ENCODE data around the gene PTPRU. TPM values are rescaled to one million over a fixed set of nuclear protein-coding genes. Genes with fewer than 3 reads are reported as not detected.

The PTPRU gene
- total RNA-seq, 1 donor from 2014 or later = 19.0 TPM

DNA sequence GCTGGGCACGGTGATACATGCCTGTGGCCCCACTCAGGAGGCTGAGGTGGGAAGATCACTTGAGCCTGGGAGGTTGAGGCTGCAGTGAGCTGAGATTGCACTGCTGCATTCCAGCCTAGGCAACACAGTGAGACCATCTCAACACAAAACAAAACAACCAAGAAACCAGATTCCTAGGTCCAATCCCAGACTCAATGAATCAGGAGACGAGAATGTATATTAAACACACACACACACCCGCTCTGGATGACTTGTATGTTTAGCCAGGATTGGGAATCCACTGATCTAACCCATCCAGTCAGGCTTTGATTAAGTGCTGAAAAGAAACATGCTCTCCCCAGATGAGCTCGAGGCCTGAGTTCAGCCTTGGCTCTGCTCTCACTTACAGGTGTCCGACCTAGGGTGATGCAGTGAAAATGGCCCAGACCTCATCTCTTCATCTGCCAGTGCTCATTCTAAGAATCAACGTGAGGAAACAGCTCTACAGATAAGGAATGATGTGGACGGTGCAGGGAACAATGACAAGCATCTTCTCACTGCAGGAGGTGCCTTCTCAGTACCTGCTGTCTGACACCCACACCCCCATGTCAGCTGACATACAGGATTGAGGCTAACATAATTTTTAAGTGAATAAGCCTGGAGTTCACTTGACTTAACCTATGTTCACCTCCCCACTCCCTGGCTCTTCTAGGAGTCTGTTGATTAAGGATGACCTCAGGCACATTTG, 39.3 kb upstream of the PTPRU start:
- H3K4me3 Mint-ChIP-seq (ENCODE audit: unreplicated experiment) = no peak overlapping the region
- no peaks in the 10 kb centered on the region for H3K4me1 Mint-ChIP-seq (ENCODE audit: unreplicated experiment)
- H3K36me3 Mint-ChIP-seq (ENCODE audit: low read depth, unreplicated experiment) = peaks cover 25% of the 10 kb centered on the region
- H3K9me3 Mint-ChIP-seq (ENCODE audit: unreplicated experiment) = no peaks in the 10 kb centered on the region
- H3K27ac Mint-ChIP-seq (ENCODE audit: unreplicated experiment) = no peak overlapping the region
- TF ChIP-seq, protein P1, sequence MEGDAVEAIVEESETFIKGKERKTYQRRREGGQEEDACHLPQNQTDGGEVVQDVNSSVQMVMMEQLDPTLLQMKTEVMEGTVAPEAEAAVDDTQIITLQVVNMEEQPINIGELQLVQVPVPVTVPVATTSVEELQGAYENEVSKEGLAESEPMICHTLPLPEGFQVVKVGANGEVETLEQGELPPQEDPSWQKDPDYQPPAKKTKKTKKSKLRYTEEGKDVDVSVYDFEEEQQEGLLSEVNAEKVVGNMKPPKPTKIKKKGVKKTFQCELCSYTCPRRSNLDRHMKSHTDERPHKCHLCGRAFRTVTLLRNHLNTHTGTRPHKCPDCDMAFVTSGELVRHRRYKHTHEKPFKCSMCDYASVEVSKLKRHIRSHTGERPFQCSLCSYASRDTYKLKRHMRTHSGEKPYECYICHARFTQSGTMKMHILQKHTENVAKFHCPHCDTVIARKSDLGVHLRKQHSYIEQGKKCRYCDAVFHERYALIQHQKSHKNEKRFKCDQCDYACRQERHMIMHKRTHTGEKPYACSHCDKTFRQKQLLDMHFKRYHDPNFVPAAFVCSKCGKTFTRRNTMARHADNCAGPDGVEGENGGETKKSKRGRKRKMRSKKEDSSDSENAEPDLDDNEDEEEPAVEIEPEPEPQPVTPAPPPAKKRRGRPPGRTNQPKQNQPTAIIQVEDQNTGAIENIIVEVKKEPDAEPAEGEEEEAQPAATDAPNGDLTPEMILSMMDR (IDR thresholded peaks at IDR 0.05; ENCODE audit: unreplicated experiment) = no peak
- H3K27me3 Mint-ChIP-seq (ENCODE audit: unreplicated experiment) = peaks cover 3% of the 10 kb centered on the region
- no peak for DNase-seq (ENCODE audit: low spot score)

DNA sequence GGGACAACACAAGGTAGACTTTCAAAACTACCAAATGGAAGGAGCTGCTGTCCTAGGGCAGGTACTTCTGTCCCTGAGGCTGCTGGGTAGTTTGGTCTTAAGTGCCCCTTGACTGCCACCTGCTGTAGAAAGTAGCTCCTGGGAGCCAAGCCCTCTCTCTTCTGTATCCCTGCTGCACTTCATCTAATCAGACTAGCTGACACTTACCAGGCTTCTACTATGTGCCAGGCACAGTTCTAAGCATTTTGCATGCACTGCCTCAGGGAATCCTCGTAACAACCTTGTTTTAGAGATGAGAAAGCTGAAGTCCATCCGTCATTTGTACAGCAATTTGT, 38.8 kb upstream of the PTPRU start:
- TF ChIP-seq, protein P1 (IDR thresholded peaks at IDR 0.05; ENCODE audit: unreplicated experiment) = no peak
- Mint-ChIP-seq H3K36me3 (ENCODE audit: low read depth, unreplicated experiment) (peaks cover 25% of the 10 kb centered on the region), H3K27me3 (ENCODE audit: unreplicated experiment) (peaks cover 1% of the 10 kb centered on the region), H3K4me1 (ENCODE audit: unreplicated experiment) (peaks cover 5% of the 10 kb centered on the region), H3K9me3 (ENCODE audit: unreplicated experiment) (no peaks in the 10 kb centered on the region), H3K27ac (ENCODE audit: unreplicated experiment) (no peak overlapping the region), H3K4me3 (ENCODE audit: unreplicated experiment) (no peak overlapping the region)
- DNase-seq (ENCODE audit: low spot score) = peak; percentile 27

DNA sequence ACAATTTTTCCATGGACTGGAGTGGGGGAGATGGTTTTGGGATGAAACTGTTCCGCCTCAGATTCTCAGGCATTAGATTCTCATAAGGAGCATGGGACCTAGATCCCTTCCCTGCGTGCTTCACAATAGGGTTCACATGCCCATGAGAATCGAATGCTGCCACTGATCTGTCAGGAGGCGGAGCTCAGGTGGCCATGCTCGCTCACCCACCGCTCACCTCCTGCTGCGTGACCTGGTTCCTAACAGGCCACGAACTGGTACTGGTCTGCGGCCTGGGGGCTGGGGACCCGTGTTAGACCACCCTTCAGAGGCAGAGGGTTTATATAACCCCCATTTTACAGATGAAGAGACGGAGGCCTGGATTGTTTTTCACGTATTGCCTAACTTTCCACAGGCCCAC, 38.3 kb upstream of the PTPRU start:
- DNase-seq (ENCODE audit: low spot score) = no peak
- Mint-ChIP-seq H3K4me1 (ENCODE audit: unreplicated experiment) (peaks cover 7% of the 10 kb centered on the region), H3K4me3 (ENCODE audit: unreplicated experiment) (no peak overlapping the region), H3K36me3 (ENCODE audit: low read depth, unreplicated experiment) (peaks cover 25% of the 10 kb centered on the region), H3K9me3 (ENCODE audit: unreplicated experiment) (no peaks in the 10 kb centered on the region), H3K27ac (ENCODE audit: unreplicated experiment) (no peak overlapping the region), H3K27me3 (ENCODE audit: unreplicated experiment) (peaks cover 1% of the 10 kb centered on the region)
- TF ChIP-seq, protein P1 (IDR thresholded peaks at IDR 0.05; ENCODE audit: unreplicated experiment) = no peak

DNA sequence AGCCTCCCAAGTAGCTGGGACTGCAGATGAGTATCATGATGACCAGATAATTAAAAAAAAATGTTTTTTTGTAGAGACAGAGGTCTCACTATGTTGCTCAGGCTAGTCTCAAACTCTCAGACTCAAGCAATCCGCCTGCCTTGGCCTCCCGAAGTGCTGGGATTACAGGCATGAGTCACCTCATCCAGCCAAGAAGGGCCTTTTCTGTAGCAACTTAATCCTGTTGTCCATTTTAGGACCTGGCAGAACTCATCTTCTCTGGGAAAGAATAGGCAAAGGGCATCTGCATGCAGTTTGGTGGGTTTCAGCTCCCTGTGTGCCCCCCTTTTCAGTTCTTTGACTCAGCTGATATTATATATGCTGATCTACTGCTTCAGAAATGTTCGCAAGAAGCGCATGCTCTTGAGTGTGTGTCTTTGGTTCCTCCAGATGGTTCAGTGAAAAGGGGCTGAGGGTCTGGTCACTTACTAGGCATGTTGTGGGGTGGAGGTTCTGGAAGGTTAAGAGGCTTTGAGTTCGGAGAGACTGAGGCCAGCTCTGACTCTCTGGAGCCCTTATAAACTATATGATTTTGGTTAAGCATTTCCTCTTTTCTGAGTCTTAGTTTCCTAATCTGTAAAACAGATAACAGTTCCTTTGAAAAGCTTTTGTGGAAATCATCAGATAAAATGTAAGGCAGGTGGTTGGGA, 35.3 kb upstream of the PTPRU start:
- Mint-ChIP-seq H3K36me3 (ENCODE audit: low read depth, unreplicated experiment) (peaks cover 21% of the 10 kb centered on the region), H3K4me1 (ENCODE audit: unreplicated experiment) (peaks cover 7% of the 10 kb centered on the region), H3K4me3 (ENCODE audit: unreplicated experiment) (no peak overlapping the region), H3K27ac (ENCODE audit: unreplicated experiment) (no peak overlapping the region), H3K27me3 (ENCODE audit: unreplicated experiment) (peaks cover 1% of the 10 kb centered on the region), H3K9me3 (ENCODE audit: unreplicated experiment) (no peaks in the 10 kb centered on the region)
- TF ChIP-seq, protein P1 (IDR thresholded peaks at IDR 0.05; ENCODE audit: unreplicated experiment) = no peak
- no peak for DNase-seq (ENCODE audit: low spot score)

DNA sequence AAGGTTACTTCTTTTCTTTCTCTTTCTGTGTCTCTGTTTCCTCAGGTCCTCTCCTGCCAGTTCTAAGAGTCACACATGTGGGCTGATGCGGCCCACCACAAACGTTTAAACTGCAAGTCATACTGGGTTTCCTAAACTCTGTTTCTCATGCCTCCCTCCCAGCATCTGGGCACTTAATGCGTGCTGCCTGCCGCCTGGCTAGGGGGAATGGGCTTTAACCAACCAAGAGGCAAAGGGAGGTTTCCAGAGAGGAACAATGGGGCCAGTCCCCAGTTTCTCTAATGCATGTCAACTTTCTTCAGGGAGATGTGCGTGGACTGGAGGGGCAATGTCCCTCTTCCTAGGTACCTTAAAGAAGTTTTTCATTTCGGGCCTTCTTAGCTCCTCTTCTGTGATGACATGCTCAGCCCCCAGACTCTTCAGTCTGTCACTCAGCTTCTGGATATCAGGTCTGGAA, 34.7 kb upstream of the PTPRU start:
- no peak for DNase-seq (ENCODE audit: low spot score)
- Mint-ChIP-seq H3K27me3 (ENCODE audit: unreplicated experiment) (peaks cover 1% of the 10 kb centered on the region), H3K9me3 (ENCODE audit: unreplicated experiment) (no peaks in the 10 kb centered on the region), H3K4me1 (ENCODE audit: unreplicated experiment) (peaks cover 7% of the 10 kb centered on the region), H3K36me3 (ENCODE audit: low read depth, unreplicated experiment) (peaks cover 21% of the 10 kb centered on the region), H3K4me3 (ENCODE audit: unreplicated experiment) (no peak overlapping the region), H3K27ac (ENCODE audit: unreplicated experiment) (no peak overlapping the region)
- TF ChIP-seq, protein P1 (IDR thresholded peaks at IDR 0.05; ENCODE audit: unreplicated experiment) = no peak

All from endothelial cell (in vitro differentiated cells).